HEK293 (cell line): ENCODE results near the gene MTFP1.

Experiments
- ZBTB7A ChIP-seq: fragments of 450-650 bp; formaldehyde crosslinking; IDR thresholded peaks from 2 replicates; pipeline ENCODE4 v1.5.1; 2016; ENCODE audit warnings: low read depth, missing biosample characterization, missing genetic modification characterization
- ZNF146 ChIP-seq: fragments of 450-650 bp; formaldehyde crosslinking; IDR thresholded peaks from 2 replicates; pipeline ENCODE4 v1.5.1; 2016; ENCODE audit warnings: missing biosample characterization, missing genetic modification characterization
- ZNF394 ChIP-seq: fragments of 450-650 bp; formaldehyde crosslinking; IDR thresholded peaks from 2 replicates; pipeline ENCODE4 v1.5.1; 2016; ENCODE audit warnings: missing biosample characterization, missing genetic modification characterization, mild to moderate bottlenecking, moderate library complexity, borderline replicate concordance
- ZNF473 ChIP-seq: fragments of 450-650 bp; formaldehyde crosslinking; IDR thresholded peaks from 2 replicates; pipeline ENCODE4 v1.5.1; 2017; ENCODE audit warnings: missing biosample characterization, missing genetic modification characterization
- ZNF777 ChIP-seq: fragments of 450-650 bp; formaldehyde crosslinking; IDR thresholded peaks from 2 replicates; pipeline ENCODE4 v1.5.1; 2017; ENCODE audit warnings: missing biosample characterization, missing genetic modification characterization, borderline replicate concordance
- TF ChIP-seq, protein P1 (sequence below): fragments of 450-650 bp; formaldehyde crosslinking; IDR thresholded peaks from 2 replicates; pipeline ENCODE4 v1.5.1; 2016; ENCODE audit warnings: missing biosample characterization, missing genetic modification characterization
- TF ChIP-seq, protein P2 (sequence below): fragments of 450-650 bp; formaldehyde crosslinking; IDR thresholded peaks from 2 replicates; pipeline ENCODE4 v1.5.1; 2016; ENCODE audit warnings: missing biosample characterization, missing genetic modification characterization
- TF ChIP-seq, protein P3 (sequence below): fragments of 450-650 bp; formaldehyde crosslinking; IDR thresholded peaks from 2 replicates; pipeline ENCODE4 v1.5.1; 2016; ENCODE audit warnings: missing biosample characterization, missing genetic modification characterization

DNA sequence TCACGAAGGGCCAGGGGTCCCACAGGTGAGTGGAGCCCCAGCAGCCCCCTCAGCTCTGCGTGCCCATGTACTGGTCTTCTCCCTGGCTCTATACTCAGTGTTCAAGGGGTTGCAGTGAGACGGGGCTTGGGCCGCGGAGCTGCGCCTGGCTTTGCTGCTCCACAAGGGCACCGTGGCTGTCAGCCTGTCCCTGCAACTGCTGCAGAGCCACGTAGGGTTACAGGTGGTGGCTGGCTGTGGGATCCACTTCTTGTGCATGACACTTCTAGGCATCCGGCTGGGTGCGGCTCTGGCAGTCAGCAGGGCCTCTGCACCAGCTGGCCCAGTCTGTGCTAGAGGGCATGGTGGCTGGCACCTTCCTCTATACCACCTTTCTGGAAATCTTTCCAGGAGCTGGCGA lies 14.3 kb downstream of the MTFP1 start:
- no peak for TF ChIP-seq ZNF777 (tag by site-specific recombination)
- no peak for TF ChIP-seq ZNF394 (tag by site-specific recombination)
- TF ChIP-seq, protein P1, sequence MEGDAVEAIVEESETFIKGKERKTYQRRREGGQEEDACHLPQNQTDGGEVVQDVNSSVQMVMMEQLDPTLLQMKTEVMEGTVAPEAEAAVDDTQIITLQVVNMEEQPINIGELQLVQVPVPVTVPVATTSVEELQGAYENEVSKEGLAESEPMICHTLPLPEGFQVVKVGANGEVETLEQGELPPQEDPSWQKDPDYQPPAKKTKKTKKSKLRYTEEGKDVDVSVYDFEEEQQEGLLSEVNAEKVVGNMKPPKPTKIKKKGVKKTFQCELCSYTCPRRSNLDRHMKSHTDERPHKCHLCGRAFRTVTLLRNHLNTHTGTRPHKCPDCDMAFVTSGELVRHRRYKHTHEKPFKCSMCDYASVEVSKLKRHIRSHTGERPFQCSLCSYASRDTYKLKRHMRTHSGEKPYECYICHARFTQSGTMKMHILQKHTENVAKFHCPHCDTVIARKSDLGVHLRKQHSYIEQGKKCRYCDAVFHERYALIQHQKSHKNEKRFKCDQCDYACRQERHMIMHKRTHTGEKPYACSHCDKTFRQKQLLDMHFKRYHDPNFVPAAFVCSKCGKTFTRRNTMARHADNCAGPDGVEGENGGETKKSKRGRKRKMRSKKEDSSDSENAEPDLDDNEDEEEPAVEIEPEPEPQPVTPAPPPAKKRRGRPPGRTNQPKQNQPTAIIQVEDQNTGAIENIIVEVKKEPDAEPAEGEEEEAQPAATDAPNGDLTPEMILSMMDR (tag by site-specific recombination) = no peak
- TF ChIP-seq, protein P2, sequence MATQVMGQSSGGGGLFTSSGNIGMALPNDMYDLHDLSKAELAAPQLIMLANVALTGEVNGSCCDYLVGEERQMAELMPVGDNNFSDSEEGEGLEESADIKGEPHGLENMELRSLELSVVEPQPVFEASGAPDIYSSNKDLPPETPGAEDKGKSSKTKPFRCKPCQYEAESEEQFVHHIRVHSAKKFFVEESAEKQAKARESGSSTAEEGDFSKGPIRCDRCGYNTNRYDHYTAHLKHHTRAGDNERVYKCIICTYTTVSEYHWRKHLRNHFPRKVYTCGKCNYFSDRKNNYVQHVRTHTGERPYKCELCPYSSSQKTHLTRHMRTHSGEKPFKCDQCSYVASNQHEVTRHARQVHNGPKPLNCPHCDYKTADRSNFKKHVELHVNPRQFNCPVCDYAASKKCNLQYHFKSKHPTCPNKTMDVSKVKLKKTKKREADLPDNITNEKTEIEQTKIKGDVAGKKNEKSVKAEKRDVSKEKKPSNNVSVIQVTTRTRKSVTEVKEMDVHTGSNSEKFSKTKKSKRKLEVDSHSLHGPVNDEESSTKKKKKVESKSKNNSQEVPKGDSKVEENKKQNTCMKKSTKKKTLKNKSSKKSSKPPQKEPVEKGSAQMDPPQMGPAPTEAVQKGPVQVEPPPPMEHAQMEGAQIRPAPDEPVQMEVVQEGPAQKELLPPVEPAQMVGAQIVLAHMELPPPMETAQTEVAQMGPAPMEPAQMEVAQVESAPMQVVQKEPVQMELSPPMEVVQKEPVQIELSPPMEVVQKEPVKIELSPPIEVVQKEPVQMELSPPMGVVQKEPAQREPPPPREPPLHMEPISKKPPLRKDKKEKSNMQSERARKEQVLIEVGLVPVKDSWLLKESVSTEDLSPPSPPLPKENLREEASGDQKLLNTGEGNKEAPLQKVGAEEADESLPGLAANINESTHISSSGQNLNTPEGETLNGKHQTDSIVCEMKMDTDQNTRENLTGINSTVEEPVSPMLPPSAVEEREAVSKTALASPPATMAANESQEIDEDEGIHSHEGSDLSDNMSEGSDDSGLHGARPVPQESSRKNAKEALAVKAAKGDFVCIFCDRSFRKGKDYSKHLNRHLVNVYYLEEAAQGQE = no peak
- TF ChIP-seq ZNF146 (tag by site-specific recombination) = no peak
- no peak for TF ChIP-seq ZBTB7A (tag by site-specific recombination)
- TF ChIP-seq, protein P3, sequence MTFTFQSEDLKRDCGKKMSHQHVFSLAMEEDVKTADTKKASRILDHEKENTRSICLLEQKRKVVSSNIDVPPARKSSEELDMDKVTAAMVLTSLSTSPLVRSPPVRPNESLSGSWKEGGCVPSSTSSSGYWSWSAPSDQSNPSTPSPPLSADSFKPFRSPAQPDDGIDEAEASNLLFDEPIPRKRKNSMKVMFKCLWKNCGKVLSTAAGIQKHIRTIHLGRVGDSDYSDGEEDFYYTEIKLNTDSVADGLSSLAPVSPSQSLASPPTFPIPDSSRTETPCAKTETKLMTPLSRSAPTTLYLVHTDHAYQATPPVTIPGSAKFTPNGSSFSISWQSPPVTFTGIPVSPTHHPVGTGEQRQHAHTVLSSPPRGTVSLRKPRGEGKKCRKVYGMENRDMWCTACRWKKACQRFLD (tag by site-specific recombination) = no peak
- no peak for TF ChIP-seq ZNF473 (tag by site-specific recombination)
